Measurements from ENCODE around the gene ARVCF. TPM values are rescaled to one million over a fixed set of nuclear protein-coding genes. Genes with fewer than 3 reads are reported as not detected.
"Not testable (repeated sequence)": the region's sequence is repeated elsewhere in the genome, so short reads cannot be mapped to it uniquely, and the experiment has no call there.

ARVCF gene
- polyA plus RNA-seq, 3 donors = 17.3 to 30.7 (median 26.0) TPM

- not testable (repeated sequence) for DNase-seq (ENCODE audit: extremely low read depth in 1 of 11, low read depth in 9 of 11, low spot score in 4 of 11)
Measured at GRCh38 chr22:19935123-19935718, 81.4 kb downstream of the ARVCF start.

- no peak for DNase-seq (ENCODE audit: extremely low read depth in 1 of 11, low read depth in 9 of 11, low spot score in 4 of 11)
Measured at GRCh38 chr22:19933341-19934241, 83.0 kb downstream of the ARVCF start.

- DNase-seq (ENCODE audit: extremely low read depth in 1 of 11, low read depth in 9 of 11, low spot score in 4 of 11) = no peak
Measured at GRCh38 chr22:19932367-19933206, 84.0 kb downstream of the ARVCF start.

GRCh38 chr22:19931514-19931913 is 85.1 kb downstream of the ARVCF start:
- DNase-seq (ENCODE audit: extremely low read depth in 1 of 11, low read depth in 9 of 11, low spot score in 4 of 11) = no peak

GRCh38 chr22:19930551-19931486 is 85.8 kb downstream of the ARVCF start:
- DNase-seq (ENCODE audit: extremely low read depth in 1 of 11, low read depth in 9 of 11, low spot score in 4 of 11) = no peak

GRCh38 chr22:19929586-19930550 is 86.8 kb downstream of the ARVCF start:
- DNase-seq (ENCODE audit: extremely low read depth in 1 of 11, low read depth in 9 of 11, low spot score in 4 of 11) = no peak

GRCh38 chr22:19928207-19928606 is 88.4 kb downstream of the ARVCF start:
- no peak for DNase-seq (ENCODE audit: extremely low read depth in 1 of 11, low read depth in 9 of 11, low spot score in 4 of 11)

GRCh38 chr22:19927696-19928095 is 88.9 kb downstream of the ARVCF start:
- no peak for DNase-seq (ENCODE audit: extremely low read depth in 1 of 11, low read depth in 9 of 11, low spot score in 4 of 11)

- not testable (repeated sequence) for DNase-seq (ENCODE audit: extremely low read depth in 1 of 11, low read depth in 9 of 11, low spot score in 4 of 11)
Measured at GRCh38 chr22:19926028-19926427, 90.6 kb downstream of the ARVCF start.

- DNase-seq (ENCODE audit: extremely low read depth in 1 of 11, low read depth in 9 of 11, low spot score in 4 of 11) = no peak
Measured at GRCh38 chr22:19923914-19924513, 92.6 kb downstream of the ARVCF start.

GRCh38 chr22:19921544-19922081 is 95.0 kb downstream of the ARVCF start:
- DNase-seq (ENCODE audit: extremely low read depth in 1 of 11, low read depth in 9 of 11, low spot score in 4 of 11) = no peak

Other genes starting within 250 kb of the ARVCF start
- 1 to 10 TPM; 3.2 to 5.8 (median 4.7) TPM for gene GNB1L, start 161.9 kb downstream of the ARVCF start, polyA plus RNA-seq (ENCODE audit: insufficient read length in 3 of 3)
- gene RTL10, start 161.9 kb downstream of the ARVCF start, polyA plus RNA-seq (ENCODE audit: insufficient read length in 3 of 3) = 10 to 100 TPM; 21.2 to 25.2 (median 24.3) TPM
- 100 to 1,000 TPM in 2 of 3 donors, 10 to 100 TPM in 1; 82.5 to 123 (median 116) TPM for gene COMT, start 75.1 kb downstream of the ARVCF start, polyA plus RNA-seq (ENCODE audit: insufficient read length in 3 of 3)
- gene TXNRD2, start 75.0 kb downstream of the ARVCF start, polyA plus RNA-seq (ENCODE audit: insufficient read length in 3 of 3) = 10 to 100 TPM; 22.0 to 32.1 (median 28.2) TPM
- 10 to 100 TPM in 2 of 3 donors, 1 to 10 TPM in 1; 9.5 to 12.8 (median 11.4) TPM for gene TANGO2, start 4.3 kb upstream of the ARVCF start, polyA plus RNA-seq (ENCODE audit: insufficient read length in 3 of 3)
- gene DGCR8, start 63.4 kb upstream of the ARVCF start, polyA plus RNA-seq (ENCODE audit: insufficient read length in 3 of 3) = 10 to 100 TPM; 42.4 to 54.6 (median 50.6) TPM
- gene RANBP1, start 99.3 kb upstream of the ARVCF start, polyA plus RNA-seq (ENCODE audit: insufficient read length in 3 of 3) = 100 to 1,000 TPM; 175 to 213 (median 202) TPM
- gene TRMT2A, start 100.4 kb upstream of the ARVCF start, polyA plus RNA-seq (ENCODE audit: insufficient read length in 3 of 3) = 10 to 100 TPM; 46.5 to 57.3 (median 55.3) TPM
- 10 to 100 TPM; 30.4 to 52.1 (median 49.2) TPM for gene ZDHHC8, start 115.0 kb upstream of the ARVCF start, polyA plus RNA-seq (ENCODE audit: insufficient read length in 3 of 3)
- 1 to 10 TPM in 2 of 3 donors, under 1 TPM in 1; 0.93 to 1.4 (median 1.3) TPM for gene CCDC188, start 134.2 kb upstream of the ARVCF start, polyA plus RNA-seq (ENCODE audit: insufficient read length in 3 of 3)